ENCODE results near the gene FAM219A. TPM values are rescaled to one million over a fixed set of nuclear protein-coding genes. Genes with fewer than 3 reads are reported as not detected.
"Not testable (repeated sequence)": the region's sequence is repeated elsewhere in the genome, so short reads cannot be mapped to it uniquely, and the experiment has no call there.

Gene FAM219A
- total RNA-seq, 1 donor from 2014 or later, result 35.7 TPM

DNA sequence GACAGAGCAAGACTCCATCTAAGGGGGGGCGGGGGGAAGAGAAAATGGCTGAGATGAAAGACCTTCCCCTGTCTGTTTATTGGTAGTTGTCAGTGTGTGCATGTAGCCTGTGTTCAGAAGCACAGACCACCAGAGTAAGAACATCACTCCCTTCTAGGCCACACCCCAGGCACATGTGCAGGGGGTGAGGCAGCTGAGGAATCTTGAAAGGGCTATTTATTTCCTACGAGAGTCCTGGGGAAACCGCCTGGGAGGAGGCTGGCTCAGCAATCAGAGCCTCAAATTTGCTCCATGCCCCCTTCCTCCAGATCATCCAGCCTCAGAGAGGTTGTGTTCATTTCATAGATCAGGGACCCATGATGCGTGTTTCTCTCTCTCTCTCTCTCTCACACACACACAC is 88.7 kb downstream of the FAM219A start:
- H3K27me3 Mint-ChIP-seq (ENCODE audit: low read depth), result no peaks in the 10 kb centered on the region
- H3K36me3 Mint-ChIP-seq (ENCODE audit: low read depth), result peaks cover 14% of the 10 kb centered on the region
- no peak overlapping the region for H3K27ac Mint-ChIP-seq (ENCODE audit: unreplicated experiment)
- H3K4me1 Mint-ChIP-seq (ENCODE audit: low read depth), result no peaks in the 10 kb centered on the region
- DNase-seq (ENCODE audit: low spot score), result no peak
- peaks cover 6% of the 10 kb centered on the region for H3K9me3 Mint-ChIP-seq (ENCODE audit: low read depth)
- no peak for TF ChIP-seq CTCF (IDR thresholded peaks at IDR 0.05)
- H3K4me3 Mint-ChIP-seq (ENCODE audit: unreplicated experiment), result no peak overlapping the region

DNA sequence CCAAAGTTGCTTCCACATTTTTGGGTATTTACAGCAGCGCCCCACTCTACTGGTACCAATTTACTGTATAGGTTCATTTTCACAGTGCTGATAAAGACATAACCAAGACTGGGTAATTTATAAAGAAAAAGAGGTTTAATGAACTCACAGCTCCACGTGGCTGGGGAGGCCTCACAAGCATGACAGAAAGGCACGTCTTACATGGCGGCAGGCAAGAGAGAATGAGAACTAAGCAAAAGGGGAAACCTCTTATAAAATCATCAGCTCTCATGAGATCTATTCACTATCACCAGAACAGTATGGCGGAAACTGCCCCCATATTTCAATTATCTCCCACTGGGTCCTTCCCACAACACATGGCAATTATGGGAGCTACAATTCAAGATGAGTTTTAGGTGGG is 89.6 kb downstream of the FAM219A start:
- not testable (repeated sequence) for H3K4me3 Mint-ChIP-seq (ENCODE audit: unreplicated experiment); H3K27ac Mint-ChIP-seq (ENCODE audit: unreplicated experiment); DNase-seq (ENCODE audit: low spot score); H3K9me3 Mint-ChIP-seq (ENCODE audit: low read depth); H3K4me1 Mint-ChIP-seq (ENCODE audit: low read depth); H3K27me3 Mint-ChIP-seq (ENCODE audit: low read depth)
- peaks cover 14% of the 10 kb centered on the region for H3K36me3 Mint-ChIP-seq (ENCODE audit: low read depth)

DNA sequence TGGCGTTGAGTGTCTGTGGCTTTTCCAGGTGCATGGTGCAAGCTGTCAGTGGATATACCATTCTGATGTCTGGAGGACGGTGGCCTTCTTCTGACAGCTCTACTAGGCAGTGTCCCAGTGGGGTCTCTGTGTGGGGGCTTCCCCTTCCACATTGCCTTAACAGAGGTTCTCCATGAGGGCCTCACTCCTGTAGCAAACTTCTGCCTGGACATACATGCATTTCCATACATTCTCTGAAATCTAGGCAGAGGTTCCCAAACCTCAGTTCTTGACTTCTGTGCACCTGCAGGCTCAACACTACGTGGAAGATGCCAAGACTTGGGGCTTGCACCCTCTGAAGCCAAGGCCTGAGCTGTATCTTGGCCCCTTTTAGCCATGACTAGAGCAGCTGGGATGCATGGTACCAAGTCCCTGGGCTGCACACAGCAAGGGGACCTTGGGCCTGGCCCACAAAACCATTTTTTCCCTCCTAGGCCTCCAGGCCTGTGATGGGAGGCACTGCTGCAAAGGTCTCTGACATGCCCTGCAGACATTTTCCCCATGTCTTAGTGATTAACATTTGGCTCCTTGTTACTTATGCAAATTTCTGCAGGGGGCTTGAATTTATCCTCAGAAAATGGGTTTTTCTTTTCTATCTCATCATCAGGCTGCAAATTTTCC is 90.5 kb downstream of the FAM219A start:
- DNase-seq (ENCODE audit: low spot score); H3K9me3 Mint-ChIP-seq (ENCODE audit: low read depth); H3K4me3 Mint-ChIP-seq (ENCODE audit: unreplicated experiment); H3K27me3 Mint-ChIP-seq (ENCODE audit: low read depth); H3K4me1 Mint-ChIP-seq (ENCODE audit: low read depth); H3K27ac Mint-ChIP-seq (ENCODE audit: unreplicated experiment): not testable (repeated sequence)
- peaks cover 14% of the 10 kb centered on the region for H3K36me3 Mint-ChIP-seq (ENCODE audit: low read depth)

- no peak overlapping the region for H3K4me3 Mint-ChIP-seq (ENCODE audit: unreplicated experiment)
- H3K36me3 Mint-ChIP-seq (ENCODE audit: low read depth), result peaks cover 14% of the 10 kb centered on the region
These were observed 92.0 kb downstream of the FAM219A start for GRCh38 chr9:34366365-34366764.

GRCh38 chr9:34365282-34365681 is 93.1 kb downstream of the FAM219A start:
- no peak overlapping the region for H3K27ac Mint-ChIP-seq (ENCODE audit: unreplicated experiment)
- H3K27me3 Mint-ChIP-seq (ENCODE audit: low read depth), result no peaks in the 10 kb centered on the region
- DNase-seq (ENCODE audit: low spot score), result no peak
- H3K36me3 Mint-ChIP-seq (ENCODE audit: low read depth), result peaks cover 8% of the 10 kb centered on the region
- TF ChIP-seq CTCF (IDR thresholded peaks at IDR 0.05), result no peak
- H3K9me3 Mint-ChIP-seq (ENCODE audit: low read depth), result peaks cover 6% of the 10 kb centered on the region
- no peak overlapping the region for H3K4me3 Mint-ChIP-seq (ENCODE audit: unreplicated experiment)
- peaks cover 5% of the 10 kb centered on the region for H3K4me1 Mint-ChIP-seq (ENCODE audit: low read depth)

More at GRCh38 chr9:34366365-34366764, 92.0 kb downstream of the FAM219A start:
- no peaks in the 10 kb centered on the region for H3K27me3 Mint-ChIP-seq (ENCODE audit: low read depth)
- H3K9me3 Mint-ChIP-seq (ENCODE audit: low read depth), result peaks cover 6% of the 10 kb centered on the region
- DNase-seq (ENCODE audit: low spot score), result no peak
- H3K27ac Mint-ChIP-seq (ENCODE audit: unreplicated experiment), result no peak overlapping the region
- peaks cover 5% of the 10 kb centered on the region for H3K4me1 Mint-ChIP-seq (ENCODE audit: low read depth)
- TF ChIP-seq CTCF (IDR thresholded peaks at IDR 0.05), result no peak

DNA sequence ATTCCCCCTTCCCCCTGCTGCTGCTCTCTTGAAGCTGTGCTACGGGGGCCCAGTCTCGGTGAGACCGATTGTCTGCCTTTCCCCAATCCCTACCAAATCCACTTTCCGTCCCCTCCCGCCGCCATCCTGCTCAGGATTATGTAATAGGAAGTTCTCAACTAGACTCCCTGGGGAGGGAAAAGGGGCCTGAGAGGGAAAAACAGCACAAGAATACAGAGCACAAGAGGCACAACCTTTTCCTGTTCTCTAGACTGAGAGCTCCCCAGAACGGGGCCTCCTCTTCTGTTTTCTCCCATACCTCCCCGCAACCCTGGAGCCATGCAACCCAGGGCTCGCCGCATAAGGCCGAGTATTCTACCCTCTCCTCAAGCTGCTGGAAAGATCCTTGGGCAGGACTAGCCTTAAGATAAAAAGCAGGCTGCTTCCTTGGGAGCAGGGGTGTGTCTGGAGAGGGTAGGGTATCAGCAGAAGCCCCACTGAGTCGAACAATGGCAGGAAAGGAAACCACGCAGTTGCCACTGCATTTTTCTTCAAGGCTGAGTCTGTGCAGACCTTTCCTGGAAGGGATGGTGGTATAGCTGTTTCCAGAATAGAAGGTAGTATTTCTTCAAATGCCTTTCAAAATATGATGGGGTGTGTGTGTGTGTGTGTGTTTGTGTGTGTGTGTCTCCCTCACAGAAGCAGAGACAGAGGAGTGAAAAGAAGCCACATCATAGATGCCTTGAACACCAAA is 94.6 kb downstream of the FAM219A start:
- Mint-ChIP-seq H3K9me3 (ENCODE audit: low read depth) (peaks cover 6% of the 10 kb centered on the region), H3K4me3 (ENCODE audit: unreplicated experiment) (no peak overlapping the region), H3K36me3 (ENCODE audit: low read depth) (peaks cover 2% of the 10 kb centered on the region), H3K27ac (ENCODE audit: unreplicated experiment) (no peak overlapping the region), H3K27me3 (ENCODE audit: low read depth) (no peaks in the 10 kb centered on the region), H3K4me1 (ENCODE audit: low read depth) (peaks cover 5% of the 10 kb centered on the region)
- peak; percentile 53 for DNase-seq (ENCODE audit: low spot score)
- no peak for TF ChIP-seq CTCF (IDR thresholded peaks at IDR 0.05)

Measured in chondrocyte (in vitro differentiated cells).